WTC11 (cell line): ENCODE measurements around the gene WDFY3. TPM values are rescaled to one million over a fixed set of nuclear protein-coding genes. Genes with fewer than 3 reads are reported as not detected.

Source experiments
- ATAC-seq: fragments of 200-7000 bp; cut with Tn5 transposase; 2 replicates; pipeline ENCODE4 v1.10.0; 2021; ENCODE audit warnings: mild to moderate bottlenecking, moderate library complexity
- CTCF ChIA-PET: fragments of 300-600 bp; sonication (Branson Sonifier 250); formaldehyde crosslinking; loops from one replicate; lab custom pipeline; 2021; ENCODE audit warnings: antibody characterized with exemption; lab: Charles Lee
- POLR2A ChIA-PET: fragments of 350-600 bp; sonication (Branson Sonifier 250); formaldehyde crosslinking; loops from one replicate; lab custom pipeline; 2021; ENCODE audit warnings: antibody characterized with exemption; lab: Charles Lee
- DNase-seq: peaks from one replicate; pipeline ENCODE4 v3.0.0; 2021; ENCODE audit warnings: low spot score
- H3K27ac Mint-ChIP-seq: 2 replicates; pipeline ENCODE4 v1.8.0; 2021; ENCODE audit warnings: mixed read lengths
- H3K27me3 Mint-ChIP-seq: 2 replicates; pipeline ENCODE4 v1.8.0; 2021; ENCODE audit warnings: low read depth, mild to moderate bottlenecking, moderate library complexity, mixed read lengths
- H3K36me3 Mint-ChIP-seq: 2 replicates; pipeline ENCODE4 v1.8.0; 2021; ENCODE audit warnings: mixed read lengths
- H3K4me1 Mint-ChIP-seq: 2 replicates; pipeline ENCODE4 v1.8.0; 2022; ENCODE audit warnings: mixed read lengths
- H3K4me3 Mint-ChIP-seq: 2 replicates; pipeline ENCODE4 v1.8.0; 2021; ENCODE audit warnings: mild to moderate bottlenecking, moderate library complexity, mixed read lengths
- H3K9me3 Mint-ChIP-seq: 2 replicates; pipeline ENCODE4 v1.8.0; 2021; ENCODE audit warnings: mixed read lengths
- AFF4 ChIP-seq: sonication (generic); formaldehyde crosslinking; IDR thresholded peaks from 2 replicates; pipeline ENCODE4 v1.8.1; 2023; ENCODE audit warnings: mild to moderate bottlenecking, missing genetic modification reagents, borderline replicate concordance
- ATF1 ChIP-seq: sonication (generic); formaldehyde crosslinking; IDR thresholded peaks from 2 replicates; pipeline ENCODE4 v1.8.1; 2023; ENCODE audit warnings: mild to moderate bottlenecking, moderate library complexity, missing genetic modification reagents
- E2F5 ChIP-seq: sonication (generic); formaldehyde crosslinking; IDR thresholded peaks from 2 replicates; pipeline ENCODE4 v1.8.1; 2022; ENCODE audit warnings: mild to moderate bottlenecking, moderate library complexity, missing genetic modification reagents
- EMX1 ChIP-seq: fragments of 250-450 bp; sonication (Bioruptor Pico); IDR thresholded peaks from 2 replicates; pipeline ENCODE4 v1.8.0; 2021; ENCODE audit warnings: mild to moderate bottlenecking
- ESRRA ChIP-seq: sonication (generic); formaldehyde crosslinking; IDR thresholded peaks from 2 replicates; pipeline ENCODE4 v1.8.1; 2022; ENCODE audit warnings: mild to moderate bottlenecking, missing genetic modification reagents, borderline replicate concordance
- IRF2 ChIP-seq: sonication (generic); formaldehyde crosslinking; IDR thresholded peaks from 2 replicates; pipeline ENCODE4 v1.8.0; 2022; ENCODE audit warnings: low read depth, missing genetic modification reagents, borderline replicate concordance
- ZNF281 ChIP-seq: sonication (generic); formaldehyde crosslinking; IDR thresholded peaks from 2 replicates; pipeline ENCODE4 v1.8.0; 2023; ENCODE audit warnings: mild to moderate bottlenecking, missing genetic modification reagents
- ZNF512 ChIP-seq: sonication (generic); formaldehyde crosslinking; IDR thresholded peaks from 2 replicates; pipeline ENCODE4 v1.8.1; 2022; ENCODE audit warnings: missing genetic modification reagents, borderline replicate concordance
- total RNA-seq: library from RNA; stranded (reverse); gene quantifications from 3 replicates; pipeline ENCODE4 v1.2.3, GENCODE V29; 2021
- TF ChIP-seq, protein P1 (sequence below): sonication (generic); formaldehyde crosslinking; IDR thresholded peaks from 2 replicates; pipeline ENCODE4 v1.8.1; 2023; ENCODE audit warnings: mild to moderate bottlenecking, missing genetic modification reagents
- TF ChIP-seq, protein P2 (sequence below): fragments of 250-450 bp; sonication (Bioruptor Pico); IDR thresholded peaks from 2 replicates; pipeline ENCODE4 v2.1.2; 2022; ENCODE audit warnings: mild to moderate bottlenecking, moderate library complexity
- TF ChIP-seq, protein P3 (sequence below): sonication (generic); formaldehyde crosslinking; IDR thresholded peaks from 2 replicates; pipeline ENCODE4 v1.8.1; 2023; ENCODE audit warnings: mild to moderate bottlenecking, missing genetic modification reagents, moderate library complexity
- TF ChIP-seq, protein P4 (sequence below): fragments of 250-450 bp; sonication (Bioruptor Pico); IDR thresholded peaks from 2 replicates; pipeline ENCODE4 v1.9.0; 2021; ENCODE audit warnings: mild to moderate bottlenecking, borderline replicate concordance

The WDFY3 gene
- total RNA-seq, 1 experiment from 2014 or later: 77.2 TPM

- TF ChIP-seq, protein P1, sequence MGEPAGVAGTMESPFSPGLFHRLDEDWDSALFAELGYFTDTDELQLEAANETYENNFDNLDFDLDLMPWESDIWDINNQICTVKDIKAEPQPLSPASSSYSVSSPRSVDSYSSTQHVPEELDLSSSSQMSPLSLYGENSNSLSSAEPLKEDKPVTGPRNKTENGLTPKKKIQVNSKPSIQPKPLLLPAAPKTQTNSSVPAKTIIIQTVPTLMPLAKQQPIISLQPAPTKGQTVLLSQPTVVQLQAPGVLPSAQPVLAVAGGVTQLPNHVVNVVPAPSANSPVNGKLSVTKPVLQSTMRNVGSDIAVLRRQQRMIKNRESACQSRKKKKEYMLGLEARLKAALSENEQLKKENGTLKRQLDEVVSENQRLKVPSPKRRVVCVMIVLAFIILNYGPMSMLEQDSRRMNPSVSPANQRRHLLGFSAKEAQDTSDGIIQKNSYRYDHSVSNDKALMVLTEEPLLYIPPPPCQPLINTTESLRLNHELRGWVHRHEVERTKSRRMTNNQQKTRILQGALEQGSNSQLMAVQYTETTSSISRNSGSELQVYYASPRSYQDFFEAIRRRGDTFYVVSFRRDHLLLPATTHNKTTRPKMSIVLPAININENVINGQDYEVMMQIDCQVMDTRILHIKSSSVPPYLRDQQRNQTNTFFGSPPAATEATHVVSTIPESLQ (CRISPR knock-in tag): no peak
- TF ChIP-seq ATF1 (no peak), E2F5 (CRISPR knock-in tag) (no peak), ESRRA (CRISPR knock-in tag) (no peak)
These were observed 175.5 kb downstream of the WDFY3 start (continued) for GRCh38 chr4:84790769-84791565.

- Mint-ChIP-seq H3K4me1 (no peaks in the 10 kb centered on the region), H3K36me3 (peaks cover 33% of the 10 kb centered on the region), H3K9me3 (0 out of 2 replicates have a peak, but pooled peaks cover 4% of the 10 kb centered on the region), H3K4me3 (no peak overlapping the region), H3K27ac (no peak overlapping the region), H3K27me3 (no peaks in the 10 kb centered on the region)
- DNase-seq (no peak), ATAC-seq (no peak)
- CTCF ChIA-PET: no interaction called here
- POLR2A ChIA-PET: no interaction called here
- TF ChIP-seq AFF4 (CRISPR knock-in tag): no peak
- TF ChIP-seq ZNF281 (CRISPR knock-in tag): no peak
- TF ChIP-seq, protein P2, sequence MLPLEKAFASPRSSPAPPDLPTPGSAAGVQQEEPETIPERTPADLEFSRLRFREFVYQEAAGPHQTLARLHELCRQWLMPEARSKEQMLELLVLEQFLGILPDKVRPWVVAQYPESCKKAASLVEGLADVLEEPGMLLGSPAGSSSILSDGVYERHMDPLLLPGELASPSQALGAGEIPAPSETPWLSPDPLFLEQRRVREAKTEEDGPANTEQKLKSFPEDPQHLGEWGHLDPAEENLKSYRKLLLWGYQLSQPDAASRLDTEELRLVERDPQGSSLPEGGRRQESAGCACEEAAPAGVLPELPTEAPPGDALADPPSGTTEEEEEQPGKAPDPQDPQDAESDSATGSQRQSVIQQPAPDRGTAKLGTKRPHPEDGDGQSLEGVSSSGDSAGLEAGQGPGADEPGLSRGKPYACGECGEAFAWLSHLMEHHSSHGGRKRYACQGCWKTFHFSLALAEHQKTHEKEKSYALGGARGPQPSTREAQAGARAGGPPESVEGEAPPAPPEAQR (CRISPR knock-in tag): no peak
- no peak for TF ChIP-seq ZNF512 (CRISPR knock-in tag)
- no peak for TF ChIP-seq IRF2 (CRISPR knock-in tag)
- TF ChIP-seq EMX1 (CRISPR knock-in tag): no peak
- TF ChIP-seq, protein P3, sequence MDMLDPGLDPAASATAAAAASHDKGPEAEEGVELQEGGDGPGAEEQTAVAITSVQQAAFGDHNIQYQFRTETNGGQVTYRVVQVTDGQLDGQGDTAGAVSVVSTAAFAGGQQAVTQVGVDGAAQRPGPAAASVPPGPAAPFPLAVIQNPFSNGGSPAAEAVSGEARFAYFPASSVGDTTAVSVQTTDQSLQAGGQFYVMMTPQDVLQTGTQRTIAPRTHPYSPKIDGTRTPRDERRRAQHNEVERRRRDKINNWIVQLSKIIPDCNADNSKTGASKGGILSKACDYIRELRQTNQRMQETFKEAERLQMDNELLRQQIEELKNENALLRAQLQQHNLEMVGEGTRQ (CRISPR knock-in tag): no peak
- TF ChIP-seq, protein P4, sequence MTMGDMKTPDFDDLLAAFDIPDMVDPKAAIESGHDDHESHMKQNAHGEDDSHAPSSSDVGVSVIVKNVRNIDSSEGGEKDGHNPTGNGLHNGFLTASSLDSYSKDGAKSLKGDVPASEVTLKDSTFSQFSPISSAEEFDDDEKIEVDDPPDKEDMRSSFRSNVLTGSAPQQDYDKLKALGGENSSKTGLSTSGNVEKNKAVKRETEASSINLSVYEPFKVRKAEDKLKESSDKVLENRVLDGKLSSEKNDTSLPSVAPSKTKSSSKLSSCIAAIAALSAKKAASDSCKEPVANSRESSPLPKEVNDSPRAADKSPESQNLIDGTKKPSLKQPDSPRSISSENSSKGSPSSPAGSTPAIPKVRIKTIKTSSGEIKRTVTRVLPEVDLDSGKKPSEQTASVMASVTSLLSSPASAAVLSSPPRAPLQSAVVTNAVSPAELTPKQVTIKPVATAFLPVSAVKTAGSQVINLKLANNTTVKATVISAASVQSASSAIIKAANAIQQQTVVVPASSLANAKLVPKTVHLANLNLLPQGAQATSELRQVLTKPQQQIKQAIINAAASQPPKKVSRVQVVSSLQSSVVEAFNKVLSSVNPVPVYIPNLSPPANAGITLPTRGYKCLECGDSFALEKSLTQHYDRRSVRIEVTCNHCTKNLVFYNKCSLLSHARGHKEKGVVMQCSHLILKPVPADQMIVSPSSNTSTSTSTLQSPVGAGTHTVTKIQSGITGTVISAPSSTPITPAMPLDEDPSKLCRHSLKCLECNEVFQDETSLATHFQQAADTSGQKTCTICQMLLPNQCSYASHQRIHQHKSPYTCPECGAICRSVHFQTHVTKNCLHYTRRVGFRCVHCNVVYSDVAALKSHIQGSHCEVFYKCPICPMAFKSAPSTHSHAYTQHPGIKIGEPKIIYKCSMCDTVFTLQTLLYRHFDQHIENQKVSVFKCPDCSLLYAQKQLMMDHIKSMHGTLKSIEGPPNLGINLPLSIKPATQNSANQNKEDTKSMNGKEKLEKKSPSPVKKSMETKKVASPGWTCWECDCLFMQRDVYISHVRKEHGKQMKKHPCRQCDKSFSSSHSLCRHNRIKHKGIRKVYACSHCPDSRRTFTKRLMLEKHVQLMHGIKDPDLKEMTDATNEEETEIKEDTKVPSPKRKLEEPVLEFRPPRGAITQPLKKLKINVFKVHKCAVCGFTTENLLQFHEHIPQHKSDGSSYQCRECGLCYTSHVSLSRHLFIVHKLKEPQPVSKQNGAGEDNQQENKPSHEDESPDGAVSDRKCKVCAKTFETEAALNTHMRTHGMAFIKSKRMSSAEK (CRISPR knock-in tag): no peak
These were observed 180.0 kb downstream of the WDFY3 start for GRCh38 chr4:84786478-84786877.
